Liver (tissue), 9 donors: ENCODE measurements around the gene PRKD3. TPM values are rescaled to one million over a fixed set of nuclear protein-coding genes. Genes with fewer than 3 reads are reported as not detected.

ENCODE experiments used
- DNase-seq: peaks from one replicate; pipeline ENCODE4 v3.0.0-alpha.2; 2017; ENCODE audit warnings: low spot score
- H3K27ac ChIP-seq, 2 donors: one replicate each; pipeline ENCODE4 v1.7.0; 2013; ENCODE audit warnings: inconsistent platforms in 2 of 2, low read length in 2 of 2, control low read depth in 1 of 2, low read depth in 1 of 2, mild to moderate bottlenecking in 1 of 2
- H3K27me3 ChIP-seq, 4 donors: one replicate each; pipeline versions ENCODE4 v1.6.1 to v1.7.0; 2013; ENCODE audit warnings: low read length in 3 of 4, inconsistent platforms in 1 of 4, mild to moderate bottlenecking in 1 of 4, moderate library complexity in 1 of 4; ENCODE audit not compliant: control insufficient read depth in 4 of 4, insufficient read depth in 4 of 4
- H3K36me3 ChIP-seq, 4 donors: one replicate each; pipeline versions ENCODE4 v1.6.1 to v1.7.0; 2013; ENCODE audit warnings: low read length in 3 of 4, mild to moderate bottlenecking in 3 of 4, low read depth in 1 of 4, moderate library complexity in 1 of 4; ENCODE audit not compliant: control insufficient read depth in 4 of 4, insufficient read depth in 3 of 4
- H3K4me1 ChIP-seq, 4 donors: one replicate each; pipeline versions ENCODE4 v1.6.1 to v1.7.0; 2013; ENCODE audit warnings: low read length in 3 of 4, mild to moderate bottlenecking in 3 of 4, moderate library complexity in 1 of 4; ENCODE audit not compliant: control insufficient read depth in 4 of 4, insufficient read depth in 4 of 4
- H3K4me3 ChIP-seq, 3 donors: one replicate each; pipeline versions ENCODE4 v1.6.1 to v1.7.0; 2013; ENCODE audit warnings: low read length in 3 of 3, control low read depth in 1 of 3, low read depth in 1 of 3, mild to moderate bottlenecking in 1 of 3
- H3K9ac ChIP-seq, 2 donors: one replicate each; pipeline ENCODE4 v1.7.0; 2013; ENCODE audit warnings: low read length in 2 of 2, mild to moderate bottlenecking in 2 of 2, moderate library complexity in 2 of 2, control low read depth in 1 of 2, low read depth in 1 of 2
- H3K9me3 ChIP-seq, 4 donors: one replicate each; pipeline versions ENCODE4 v1.6.1 to v1.7.0; 2013; ENCODE audit warnings: low read length in 3 of 4; ENCODE audit not compliant: control insufficient read depth in 4 of 4
- EGR1 ChIP-seq, 2 donors: IDR thresholded peaks; 2 replicates each; pipeline ENCODE4 v1.6.1; 2016 to 2018; ENCODE audit warnings: antibody characterized with exemption in 2 of 2, low read depth in 2 of 2
- FOXA1 ChIP-seq: IDR thresholded peaks from 2 replicates; pipeline ENCODE4 v1.6.1; 2016; ENCODE audit warnings: antibody characterized with exemption
- FOXA2 ChIP-seq: IDR thresholded peaks from 2 replicates; pipeline ENCODE4 v1.6.1; 2016; ENCODE audit warnings: antibody characterized with exemption
- GABPA ChIP-seq, 2 donors: IDR thresholded peaks in 1 of 2; conservative IDR thresholded peaks in 1 of 2; 2 replicates each; pipeline ENCODE4 v1.6.1; 2016; ENCODE audit warnings: antibody characterized with exemption in 2 of 2, mild to moderate bottlenecking in 1 of 2, moderate library complexity in 1 of 2
- HNF4G ChIP-seq: IDR thresholded peaks from 2 replicates; pipeline ENCODE4 v1.6.1; 2016; ENCODE audit warnings: antibody characterized with exemption
- JUND ChIP-seq, 2 donors: IDR thresholded peaks; 2 replicates each; pipeline ENCODE4 v1.6.1; 2016; ENCODE audit warnings: antibody characterized with exemption in 2 of 2
- NR2F2 ChIP-seq: IDR thresholded peaks from 2 replicates; pipeline ENCODE4 v1.6.1; 2016; ENCODE audit warnings: antibody characterized with exemption
- RAD21 ChIP-seq, 2 donors: IDR thresholded peaks; 2 replicates each; pipeline ENCODE4 v1.6.1; 2016; ENCODE audit warnings: antibody characterized with exemption in 2 of 2, mild to moderate bottlenecking in 2 of 2
- RXRA ChIP-seq, 2 donors: IDR thresholded peaks; 2 replicates each; pipeline ENCODE4 v1.6.1; 2017 to 2018; ENCODE audit warnings: antibody characterized with exemption in 2 of 2, mild to moderate bottlenecking in 1 of 2
- SP1 ChIP-seq: IDR thresholded peaks from 2 replicates; pipeline ENCODE4 v1.6.1; 2018; ENCODE audit warnings: antibody characterized with exemption, mild to moderate bottlenecking
- TAF1 ChIP-seq: conservative IDR thresholded peaks from 2 replicates; pipeline ENCODE4 v1.6.1; 2016; ENCODE audit warnings: antibody characterized with exemption, mild to moderate bottlenecking
- WGBS: extraction: QIAGEN DNeasy Blood & Tissue Kit; methylation state at CpG from one replicate; pipeline ENCODE4 v1.1.7; 2013; 5-methylcytosine and 5-hydroxymethylcytosine counted together
- polyA plus RNA-seq, 2 donors: library from polyadenylated mRNA; stranded (reverse) in 1 of 2; unstranded in 1 of 2; fragments of 200-250 nt in 1 of 2; fragments of >200 nt in 1 of 2; fragmentation: Nextera tagmentation in 1 of 2; extraction: Ambion mirVana in 1 of 2; gene quantifications; one replicate each; pipeline versions ENCODE4 v1.2.1 to v1.2.3, GENCODE V29; 2013 to 2015
- total RNA-seq, 2 donors: library from RNA; depleted of rRNA; stranded (reverse); fragments of >200 nt; gene quantifications; one replicate each; pipeline ENCODE4 v1.2.3, GENCODE V29; 2014
- TF ChIP-seq, protein P1 (sequence below): fragments of 150-350 bp; IDR thresholded peaks from 2 replicates; pipeline ENCODE4 v1.5.1; 2017; ENCODE audit warnings: improper control_type of control experiment, low read depth, low read length; ENCODE audit not compliant: missing input control
- TF ChIP-seq, protein P2 (sequence below): IDR thresholded peaks from 2 replicates; pipeline ENCODE4 v1.6.1; 2016; ENCODE audit warnings: antibody characterized with exemption
- TF ChIP-seq, protein P3 (sequence below): IDR thresholded peaks from 2 replicates; pipeline ENCODE4 v1.6.1; 2016; ENCODE audit warnings: antibody characterized with exemption
- TF ChIP-seq, protein P4 (sequence below): IDR thresholded peaks from 2 replicates; pipeline ENCODE4 v1.6.1; 2016; ENCODE audit warnings: antibody characterized with exemption, mild to moderate bottlenecking
- TF ChIP-seq, protein P5 (sequence below): IDR thresholded peaks from 2 replicates; pipeline ENCODE4 v1.6.1; 2016; ENCODE audit warnings: antibody characterized with exemption
- donor health status: healthy.
- donor health status: healthy.
- donor health status: healthy.
- donor health status: healthy.
- donor health status: healthy.

PRKD3 gene
- total and polyA plus RNA-seq, 4 donors, result 4.4 to 19.7 (median 8.1) TPM

DNA sequence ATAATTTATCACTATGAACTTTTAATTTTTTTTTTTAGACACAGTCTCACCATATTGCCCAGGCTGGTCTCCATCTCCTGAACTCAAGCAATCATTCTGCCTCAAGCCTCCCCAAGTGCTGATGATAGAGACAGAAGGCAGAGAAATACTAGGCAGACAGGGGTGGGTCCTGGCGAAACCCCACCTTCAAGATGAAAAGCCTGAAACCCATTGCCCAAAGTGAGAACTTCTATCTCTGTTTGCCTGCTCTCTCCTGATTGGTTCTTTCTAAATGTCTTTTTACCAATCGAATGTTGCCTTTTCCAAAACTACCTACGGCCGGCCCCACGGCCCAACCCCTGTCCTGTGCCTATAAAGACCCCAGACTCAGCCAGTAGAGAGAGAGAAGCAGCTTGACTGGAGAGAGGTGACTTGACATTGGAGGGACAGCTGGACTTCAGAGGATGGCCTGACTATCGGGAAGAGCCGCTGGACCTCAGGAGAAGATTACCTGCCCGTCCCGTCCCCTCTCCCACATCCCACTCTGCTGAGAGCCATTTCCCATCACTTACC lies 21.9 kb downstream of the PRKD3 start:
- H3K9me3 ChIP-seq, result no peaks in the 10 kb centered on the region
- no peak overlapping the region for H3K9ac ChIP-seq
- H3K4me3 ChIP-seq, result no peak overlapping the region
- peaks cover 0 to 2% (median 0%) of the 10 kb centered on the region in 4 donors for H3K4me1 ChIP-seq
- DNase-seq, result no peak
- 98% methylated on average over 9 of the region's 9 CpGs for WGBS
- H3K36me3 ChIP-seq, result no peaks in the 10 kb centered on the region
- no peaks in the 10 kb centered on the region for H3K27me3 ChIP-seq
- no peak overlapping the region for H3K27ac ChIP-seq
- TF ChIP-seq SP1 (no peak), JUND (IDR thresholded peaks at IDR 0.05) (no peak), RXRA (IDR thresholded peaks at IDR 0.05) (no peak), NR2F2 (no peak), FOXA2 (no peak), RAD21 (IDR thresholded peaks at IDR 0.05) (no peak), TAF1 (no peak), EGR1 (IDR thresholded peaks at IDR 0.05; ENCODE audit: low read depth in 2 of 2) (no peak), HNF4G (no peak), FOXA1 (no peak), GABPA (IDR thresholded peaks at IDR 0.05 in 1 of 2, conservative IDR thresholded peaks at IDR 0.05 in 1 of 2) (no peak)
- TF ChIP-seq, protein P1, sequence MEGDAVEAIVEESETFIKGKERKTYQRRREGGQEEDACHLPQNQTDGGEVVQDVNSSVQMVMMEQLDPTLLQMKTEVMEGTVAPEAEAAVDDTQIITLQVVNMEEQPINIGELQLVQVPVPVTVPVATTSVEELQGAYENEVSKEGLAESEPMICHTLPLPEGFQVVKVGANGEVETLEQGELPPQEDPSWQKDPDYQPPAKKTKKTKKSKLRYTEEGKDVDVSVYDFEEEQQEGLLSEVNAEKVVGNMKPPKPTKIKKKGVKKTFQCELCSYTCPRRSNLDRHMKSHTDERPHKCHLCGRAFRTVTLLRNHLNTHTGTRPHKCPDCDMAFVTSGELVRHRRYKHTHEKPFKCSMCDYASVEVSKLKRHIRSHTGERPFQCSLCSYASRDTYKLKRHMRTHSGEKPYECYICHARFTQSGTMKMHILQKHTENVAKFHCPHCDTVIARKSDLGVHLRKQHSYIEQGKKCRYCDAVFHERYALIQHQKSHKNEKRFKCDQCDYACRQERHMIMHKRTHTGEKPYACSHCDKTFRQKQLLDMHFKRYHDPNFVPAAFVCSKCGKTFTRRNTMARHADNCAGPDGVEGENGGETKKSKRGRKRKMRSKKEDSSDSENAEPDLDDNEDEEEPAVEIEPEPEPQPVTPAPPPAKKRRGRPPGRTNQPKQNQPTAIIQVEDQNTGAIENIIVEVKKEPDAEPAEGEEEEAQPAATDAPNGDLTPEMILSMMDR, result no peak
- TF ChIP-seq, protein P2, sequence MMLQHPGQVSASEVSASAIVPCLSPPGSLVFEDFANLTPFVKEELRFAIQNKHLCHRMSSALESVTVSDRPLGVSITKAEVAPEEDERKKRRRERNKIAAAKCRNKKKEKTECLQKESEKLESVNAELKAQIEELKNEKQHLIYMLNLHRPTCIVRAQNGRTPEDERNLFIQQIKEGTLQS, result no peak
- TF ChIP-seq, protein P3, sequence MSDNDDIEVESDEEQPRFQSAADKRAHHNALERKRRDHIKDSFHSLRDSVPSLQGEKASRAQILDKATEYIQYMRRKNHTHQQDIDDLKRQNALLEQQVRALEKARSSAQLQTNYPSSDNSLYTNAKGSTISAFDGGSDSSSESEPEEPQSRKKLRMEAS, result no peak
- TF ChIP-seq, protein P4, sequence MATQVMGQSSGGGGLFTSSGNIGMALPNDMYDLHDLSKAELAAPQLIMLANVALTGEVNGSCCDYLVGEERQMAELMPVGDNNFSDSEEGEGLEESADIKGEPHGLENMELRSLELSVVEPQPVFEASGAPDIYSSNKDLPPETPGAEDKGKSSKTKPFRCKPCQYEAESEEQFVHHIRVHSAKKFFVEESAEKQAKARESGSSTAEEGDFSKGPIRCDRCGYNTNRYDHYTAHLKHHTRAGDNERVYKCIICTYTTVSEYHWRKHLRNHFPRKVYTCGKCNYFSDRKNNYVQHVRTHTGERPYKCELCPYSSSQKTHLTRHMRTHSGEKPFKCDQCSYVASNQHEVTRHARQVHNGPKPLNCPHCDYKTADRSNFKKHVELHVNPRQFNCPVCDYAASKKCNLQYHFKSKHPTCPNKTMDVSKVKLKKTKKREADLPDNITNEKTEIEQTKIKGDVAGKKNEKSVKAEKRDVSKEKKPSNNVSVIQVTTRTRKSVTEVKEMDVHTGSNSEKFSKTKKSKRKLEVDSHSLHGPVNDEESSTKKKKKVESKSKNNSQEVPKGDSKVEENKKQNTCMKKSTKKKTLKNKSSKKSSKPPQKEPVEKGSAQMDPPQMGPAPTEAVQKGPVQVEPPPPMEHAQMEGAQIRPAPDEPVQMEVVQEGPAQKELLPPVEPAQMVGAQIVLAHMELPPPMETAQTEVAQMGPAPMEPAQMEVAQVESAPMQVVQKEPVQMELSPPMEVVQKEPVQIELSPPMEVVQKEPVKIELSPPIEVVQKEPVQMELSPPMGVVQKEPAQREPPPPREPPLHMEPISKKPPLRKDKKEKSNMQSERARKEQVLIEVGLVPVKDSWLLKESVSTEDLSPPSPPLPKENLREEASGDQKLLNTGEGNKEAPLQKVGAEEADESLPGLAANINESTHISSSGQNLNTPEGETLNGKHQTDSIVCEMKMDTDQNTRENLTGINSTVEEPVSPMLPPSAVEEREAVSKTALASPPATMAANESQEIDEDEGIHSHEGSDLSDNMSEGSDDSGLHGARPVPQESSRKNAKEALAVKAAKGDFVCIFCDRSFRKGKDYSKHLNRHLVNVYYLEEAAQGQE, result no peak
- TF ChIP-seq, protein P5, sequence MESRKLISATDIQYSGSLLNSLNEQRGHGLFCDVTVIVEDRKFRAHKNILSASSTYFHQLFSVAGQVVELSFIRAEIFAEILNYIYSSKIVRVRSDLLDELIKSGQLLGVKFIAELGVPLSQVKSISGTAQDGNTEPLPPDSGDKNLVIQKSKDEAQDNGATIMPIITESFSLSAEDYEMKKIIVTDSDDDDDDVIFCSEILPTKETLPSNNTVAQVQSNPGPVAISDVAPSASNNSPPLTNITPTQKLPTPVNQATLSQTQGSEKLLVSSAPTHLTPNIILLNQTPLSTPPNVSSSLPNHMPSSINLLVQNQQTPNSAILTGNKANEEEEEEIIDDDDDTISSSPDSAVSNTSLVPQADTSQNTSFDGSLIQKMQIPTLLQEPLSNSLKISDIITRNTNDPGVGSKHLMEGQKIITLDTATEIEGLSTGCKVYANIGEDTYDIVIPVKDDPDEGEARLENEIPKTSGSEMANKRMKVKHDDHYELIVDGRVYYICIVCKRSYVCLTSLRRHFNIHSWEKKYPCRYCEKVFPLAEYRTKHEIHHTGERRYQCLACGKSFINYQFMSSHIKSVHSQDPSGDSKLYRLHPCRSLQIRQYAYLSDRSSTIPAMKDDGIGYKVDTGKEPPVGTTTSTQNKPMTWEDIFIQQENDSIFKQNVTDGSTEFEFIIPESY, result no peak

DNA sequence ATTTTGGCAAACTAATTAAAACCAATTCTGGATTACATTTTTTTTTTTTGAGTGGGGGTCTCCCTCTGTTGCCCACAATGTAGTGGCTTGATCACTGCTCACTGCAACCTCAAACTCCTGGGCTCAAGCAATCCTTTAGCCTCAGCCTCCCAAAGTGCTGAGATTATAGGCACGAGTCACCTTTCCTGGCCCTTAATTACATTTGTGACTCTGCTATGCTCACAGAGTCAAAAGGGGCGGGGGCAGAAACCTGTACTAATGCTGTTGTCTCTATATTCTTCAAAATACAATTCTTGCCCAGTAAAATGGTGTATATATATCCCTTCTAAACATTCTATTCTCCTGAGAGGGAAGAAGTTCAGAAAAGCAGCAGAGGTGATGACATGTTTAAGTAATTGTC lies 23.2 kb downstream of the PRKD3 start:
- no peak for DNase-seq
- H3K9me3 ChIP-seq, result no peaks in the 10 kb centered on the region
- H3K27me3 ChIP-seq, result no peaks in the 10 kb centered on the region
- 87% methylated on average over 2 of the region's 2 CpGs for WGBS
- no peak for TF ChIP-seq EGR1 (IDR thresholded peaks at IDR 0.05; ENCODE audit: low read depth in 2 of 2)
- no peaks in the 10 kb centered on the region for H3K36me3 ChIP-seq
- H3K9ac ChIP-seq, result no peak overlapping the region
- no peak overlapping the region for H3K4me3 ChIP-seq
- H3K27ac ChIP-seq, result no peak overlapping the region
- H3K4me1 ChIP-seq, result no peaks in the 10 kb centered on the region
